ENCODE data around the gene RMRP. TPM values are rescaled to one million over a fixed set of nuclear protein-coding genes. Genes with fewer than 3 reads are reported as not detected.
A peak's percentile ranks its signal among the peaks of the same experiment; 100 is the strongest.

RMRP gene
- total and polyA plus RNA-seq, 2 donors from 2014 or later = 36,256 TPM; not detected in 1

DNA sequence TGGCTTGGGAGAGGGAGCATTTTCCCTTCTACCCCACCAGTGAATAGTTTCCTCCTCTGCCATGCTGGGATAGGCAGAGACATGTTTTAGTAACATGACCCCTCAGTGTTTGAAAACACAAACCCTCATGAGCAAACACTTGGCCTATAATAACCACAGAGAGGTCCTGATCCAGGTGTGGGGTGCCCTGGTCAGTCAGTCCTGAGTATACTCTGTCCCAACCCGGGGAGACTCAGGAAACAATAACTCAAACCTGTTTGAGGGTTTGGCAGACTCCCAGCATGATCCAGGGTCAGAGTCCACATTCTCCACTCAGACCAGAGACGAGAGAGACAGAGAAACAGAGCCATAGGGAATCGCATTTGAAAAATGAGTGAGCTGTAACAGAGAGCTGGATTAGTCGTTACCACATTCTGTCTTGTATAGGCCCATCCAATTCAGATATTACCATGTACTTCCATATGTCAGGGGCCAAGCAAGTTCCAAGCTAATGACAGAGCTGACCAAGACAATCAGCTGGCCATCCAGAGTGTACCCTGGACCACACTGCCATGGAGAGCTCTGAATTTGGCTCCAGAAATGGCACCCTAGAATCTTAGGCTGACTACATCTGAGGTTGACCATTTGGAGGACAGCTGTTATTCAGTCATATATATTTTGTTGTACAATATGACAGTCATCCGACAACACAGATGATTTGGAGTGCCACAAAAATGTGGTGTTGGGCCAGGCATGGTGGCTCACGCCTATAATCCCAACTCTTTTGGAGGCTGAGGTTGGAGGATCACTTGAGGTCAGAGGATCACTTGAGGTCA lies 11.7 kb upstream of the RMRP start:
- no peaks in the 10 kb centered on the region for H3K36me3 ChIP-seq (ENCODE audit: control insufficient read depth in 2 of 3, insufficient read depth in 3 of 3, low read length in 3 of 3)
- no peak overlapping the region for H3K9ac ChIP-seq (ENCODE audit: low read length in 3 of 3)
- peak overlapping the region; percentile 37 to 49 for H3K27ac ChIP-seq (ENCODE audit: low read depth in 2 of 2, low read length in 2 of 2)
- H3K4me1 ChIP-seq (ENCODE audit: control insufficient read depth in 2 of 3, insufficient read depth in 2 of 3, low read depth in 1 of 3, low read length in 3 of 3) = peaks cover 0 to 18% (median 15%) of the 10 kb centered on the region in 3 donors
- H3K27me3 ChIP-seq (ENCODE audit: control insufficient read depth, insufficient read depth, low read length) = no peaks in the 10 kb centered on the region
- intact Hi-C loops (cut with DNase I) = no loop called here
- TF ChIP-seq, protein P1, sequence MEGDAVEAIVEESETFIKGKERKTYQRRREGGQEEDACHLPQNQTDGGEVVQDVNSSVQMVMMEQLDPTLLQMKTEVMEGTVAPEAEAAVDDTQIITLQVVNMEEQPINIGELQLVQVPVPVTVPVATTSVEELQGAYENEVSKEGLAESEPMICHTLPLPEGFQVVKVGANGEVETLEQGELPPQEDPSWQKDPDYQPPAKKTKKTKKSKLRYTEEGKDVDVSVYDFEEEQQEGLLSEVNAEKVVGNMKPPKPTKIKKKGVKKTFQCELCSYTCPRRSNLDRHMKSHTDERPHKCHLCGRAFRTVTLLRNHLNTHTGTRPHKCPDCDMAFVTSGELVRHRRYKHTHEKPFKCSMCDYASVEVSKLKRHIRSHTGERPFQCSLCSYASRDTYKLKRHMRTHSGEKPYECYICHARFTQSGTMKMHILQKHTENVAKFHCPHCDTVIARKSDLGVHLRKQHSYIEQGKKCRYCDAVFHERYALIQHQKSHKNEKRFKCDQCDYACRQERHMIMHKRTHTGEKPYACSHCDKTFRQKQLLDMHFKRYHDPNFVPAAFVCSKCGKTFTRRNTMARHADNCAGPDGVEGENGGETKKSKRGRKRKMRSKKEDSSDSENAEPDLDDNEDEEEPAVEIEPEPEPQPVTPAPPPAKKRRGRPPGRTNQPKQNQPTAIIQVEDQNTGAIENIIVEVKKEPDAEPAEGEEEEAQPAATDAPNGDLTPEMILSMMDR (IDR thresholded peaks at IDR 0.05; ENCODE audit: borderline replicate concordance, extremely low read depth, insufficient read depth) = no peak
- no peaks in the 10 kb centered on the region for H3K9me3 ChIP-seq (ENCODE audit: control insufficient read depth in 2 of 3, insufficient read depth in 1 of 3, low read length in 3 of 3)
- H3K4me3 ChIP-seq (ENCODE audit: low read length in 3 of 3) = no peak overlapping the region
- peak; percentile 15 for FAIRE-seq
- DNase-seq = peak in 3 of 5 donors; percentile 8 to 75 (median 35)

DNA sequence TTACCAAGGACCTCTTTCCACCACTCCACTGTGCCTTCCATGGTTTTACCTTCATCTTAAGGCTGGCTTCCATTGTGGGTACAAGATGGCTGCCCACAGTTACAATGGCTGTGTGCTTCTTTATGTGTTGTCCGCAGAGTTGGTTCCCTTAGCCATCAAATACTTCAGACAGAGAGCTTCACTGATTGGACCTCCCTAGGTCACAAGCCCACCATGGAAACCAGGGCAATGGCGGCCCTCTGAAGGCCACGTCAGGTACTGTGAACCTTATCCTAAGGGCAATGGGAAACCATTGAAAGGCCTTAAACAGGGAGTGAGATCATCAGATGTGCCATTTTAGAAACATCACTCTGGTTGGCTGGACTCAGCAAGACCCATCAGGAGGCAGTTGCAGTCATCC lies 10.1 kb upstream of the RMRP start:
- no peak overlapping the region for H3K4me3 ChIP-seq (ENCODE audit: low read length in 3 of 3)
- intact Hi-C loops (cut with DNase I) = no loop called here
- no peak for FAIRE-seq
- DNase-seq = no peak
- H3K9me3 ChIP-seq (ENCODE audit: control insufficient read depth in 2 of 3, insufficient read depth in 1 of 3, low read length in 3 of 3) = no peaks in the 10 kb centered on the region
- H3K4me1 ChIP-seq (ENCODE audit: control insufficient read depth in 2 of 3, insufficient read depth in 2 of 3, low read depth in 1 of 3, low read length in 3 of 3) = peaks cover 0 to 18% (median 16%) of the 10 kb centered on the region in 3 donors
- H3K27ac ChIP-seq (ENCODE audit: low read depth in 2 of 2, low read length in 2 of 2) = no peak overlapping the region
- H3K36me3 ChIP-seq (ENCODE audit: control insufficient read depth in 2 of 3, insufficient read depth in 3 of 3, low read length in 3 of 3) = no peaks in the 10 kb centered on the region
- H3K9ac ChIP-seq (ENCODE audit: low read length in 3 of 3) = no peak overlapping the region
- TF ChIP-seq, protein P1 (IDR thresholded peaks at IDR 0.05; ENCODE audit: borderline replicate concordance, extremely low read depth, insufficient read depth) = no peak
- H3K27me3 ChIP-seq (ENCODE audit: control insufficient read depth, insufficient read depth, low read length) = no peaks in the 10 kb centered on the region

DNA sequence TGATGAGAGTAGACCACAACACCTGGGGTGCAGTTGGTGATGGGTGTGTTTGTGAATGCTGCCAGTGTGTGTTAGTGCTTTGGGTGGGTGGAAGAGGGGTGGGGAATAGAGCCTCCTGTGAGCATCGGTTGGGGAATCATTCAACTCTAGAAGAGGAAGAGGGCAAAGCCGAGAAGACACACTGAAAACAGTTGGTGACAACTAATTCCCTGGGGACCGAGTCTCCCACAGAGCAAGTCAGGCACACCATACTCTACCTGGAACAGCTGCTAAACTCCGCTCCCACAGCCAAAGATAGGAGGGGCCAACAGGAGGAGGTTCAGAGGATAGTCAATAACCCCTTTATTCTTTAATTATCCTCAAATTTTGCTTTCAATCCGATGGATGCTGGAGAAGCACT lies 8.7 kb upstream of the RMRP start:
- no peak overlapping the region for H3K27ac ChIP-seq (ENCODE audit: low read depth in 2 of 2, low read length in 2 of 2)
- H3K27me3 ChIP-seq (ENCODE audit: control insufficient read depth, insufficient read depth, low read length) = no peaks in the 10 kb centered on the region
- H3K9me3 ChIP-seq (ENCODE audit: control insufficient read depth in 2 of 3, insufficient read depth in 1 of 3, low read length in 3 of 3) = no peaks in the 10 kb centered on the region
- H3K4me3 ChIP-seq (ENCODE audit: low read length in 3 of 3) = no peak overlapping the region
- TF ChIP-seq, protein P1 (IDR thresholded peaks at IDR 0.05; ENCODE audit: borderline replicate concordance, extremely low read depth, insufficient read depth) = no peak
- H3K4me1 ChIP-seq (ENCODE audit: control insufficient read depth in 2 of 3, insufficient read depth in 2 of 3, low read depth in 1 of 3, low read length in 3 of 3) = peaks cover 0 to 18% (median 16%) of the 10 kb centered on the region in 3 donors
- no peak for FAIRE-seq
- DNase-seq = no peak
- H3K9ac ChIP-seq (ENCODE audit: low read length in 3 of 3) = no peak overlapping the region
- intact Hi-C loops (cut with DNase I) = no loop called here
- H3K36me3 ChIP-seq (ENCODE audit: control insufficient read depth in 2 of 3, insufficient read depth in 3 of 3, low read length in 3 of 3) = no peaks in the 10 kb centered on the region

All from kidney (tissue), 14 donors.